ENCODE data around the gene DNMT3A. TPM values are rescaled to one million over a fixed set of nuclear protein-coding genes. Genes with fewer than 3 reads are reported as not detected.

DNMT3A gene
- total and polyA plus RNA-seq, 2 donors (not counting 3 experiments of a cell fraction or from before 2014, with no cell fraction given): 23.3 to 71.7 TPM

DNA sequence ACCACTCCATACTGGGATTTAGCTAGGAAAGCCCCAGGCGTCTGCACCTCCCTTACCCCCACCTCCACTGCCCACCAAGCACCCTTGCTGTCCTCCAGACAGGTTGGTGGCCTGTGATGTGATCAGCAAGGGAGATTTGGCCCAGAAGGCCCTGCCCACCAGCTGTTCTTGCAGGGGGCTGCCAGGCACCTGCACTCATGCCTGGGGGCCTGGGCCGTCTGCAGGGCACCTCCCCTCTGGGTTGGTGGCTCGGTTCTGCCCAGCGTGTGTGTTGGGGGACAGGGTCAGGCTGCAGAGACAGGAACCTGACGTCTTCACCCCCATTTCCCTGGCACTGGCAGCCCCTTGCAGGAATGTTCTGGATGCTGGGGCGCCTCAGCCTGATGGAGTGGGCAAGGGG lies 5.8 kb downstream of the DNMT3A start:
- no peak overlapping the region for H3K4me2 ChIP-seq (ENCODE audit: insufficient read depth, low read length)
- no peaks in the 10 kb centered on the region for H3K27me3 ChIP-seq (ENCODE audit: control insufficient read depth in 2 of 2, insufficient read depth in 2 of 2, low read length in 2 of 2)
- ChIA-PET CTCF (no interaction called here), POLR2A (interaction anchor here (0.6 kb wide), 1 partner anchor 197 kb away, joined by 3 read pairs; no protein-coding TSS in a partner anchor)
- no peaks in the 10 kb centered on the region for H3K4me1 ChIP-seq (ENCODE audit: control insufficient read depth, extremely low read depth, insufficient read depth, low read length)
- dilution Hi-C loops (cut with MboI; ENCODE audit: extremely low pct_ligation_motif_present, low sequenced_read_pairs) (no loop called here), intact Hi-C loops (cut with micrococcal nuclease) (no loop called here)
- no peak overlapping the region for H3K27ac ChIP-seq (ENCODE audit: insufficient read depth, low read depth, low read length)
- H3K9ac ChIP-seq (replicated peaks; ENCODE audit: extremely low read depth, insufficient read depth, low read length): no peak overlapping the region
- no peak for DNase-seq (ENCODE audit: low read depth, low spot score)
- FAIRE-seq: no peak
- H3K4me3 ChIP-seq (replicated peaks in 1 of 3; ENCODE audit: insufficient read depth in 1 of 3, low read depth in 1 of 3, low read length in 3 of 3): no peak overlapping the region
- H2AFZ ChIP-seq (ENCODE audit: low read depth, low read length): no peak overlapping the region
- no peaks in the 10 kb centered on the region for H3K36me3 ChIP-seq (ENCODE audit: control insufficient read depth in 2 of 2, extremely low read depth in 1 of 2, insufficient read depth in 2 of 2, low read length in 2 of 2)
- TF ChIP-seq POLR2A (IDR thresholded peaks at IDR 0.05; ENCODE audit: low read depth, low read length) (no peak), GATA2 (IDR thresholded peaks at IDR 0.05; ENCODE audit: insufficient read depth, insufficient read length, low read depth, low read length) (no peak), FOS (IDR thresholded peaks at IDR 0.05; ENCODE audit: borderline replicate concordance, insufficient read depth, low read length) (no peak), JUN (IDR thresholded peaks at IDR 0.05; ENCODE audit: borderline replicate concordance, insufficient read depth, insufficient read length, low read depth) (no peak), EZH2 (IDR thresholded peaks at IDR 0.05; ENCODE audit: borderline replicate concordance, low read depth, low read length, severe bottlenecking) (no peak), MYC (IDR thresholded peaks at IDR 0.05; ENCODE audit: low read depth, low read length) (no peak), POLR2AphosphoS5 (IDR thresholded peaks at IDR 0.05; ENCODE audit: insufficient read depth, low read depth, low read length) (no peak)
- TF ChIP-seq, protein P1, sequence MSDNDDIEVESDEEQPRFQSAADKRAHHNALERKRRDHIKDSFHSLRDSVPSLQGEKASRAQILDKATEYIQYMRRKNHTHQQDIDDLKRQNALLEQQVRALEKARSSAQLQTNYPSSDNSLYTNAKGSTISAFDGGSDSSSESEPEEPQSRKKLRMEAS (IDR thresholded peaks at IDR 0.05; ENCODE audit: insufficient read depth, insufficient read length): no peak
- TF ChIP-seq, protein P2, sequence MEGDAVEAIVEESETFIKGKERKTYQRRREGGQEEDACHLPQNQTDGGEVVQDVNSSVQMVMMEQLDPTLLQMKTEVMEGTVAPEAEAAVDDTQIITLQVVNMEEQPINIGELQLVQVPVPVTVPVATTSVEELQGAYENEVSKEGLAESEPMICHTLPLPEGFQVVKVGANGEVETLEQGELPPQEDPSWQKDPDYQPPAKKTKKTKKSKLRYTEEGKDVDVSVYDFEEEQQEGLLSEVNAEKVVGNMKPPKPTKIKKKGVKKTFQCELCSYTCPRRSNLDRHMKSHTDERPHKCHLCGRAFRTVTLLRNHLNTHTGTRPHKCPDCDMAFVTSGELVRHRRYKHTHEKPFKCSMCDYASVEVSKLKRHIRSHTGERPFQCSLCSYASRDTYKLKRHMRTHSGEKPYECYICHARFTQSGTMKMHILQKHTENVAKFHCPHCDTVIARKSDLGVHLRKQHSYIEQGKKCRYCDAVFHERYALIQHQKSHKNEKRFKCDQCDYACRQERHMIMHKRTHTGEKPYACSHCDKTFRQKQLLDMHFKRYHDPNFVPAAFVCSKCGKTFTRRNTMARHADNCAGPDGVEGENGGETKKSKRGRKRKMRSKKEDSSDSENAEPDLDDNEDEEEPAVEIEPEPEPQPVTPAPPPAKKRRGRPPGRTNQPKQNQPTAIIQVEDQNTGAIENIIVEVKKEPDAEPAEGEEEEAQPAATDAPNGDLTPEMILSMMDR (IDR thresholded peaks at IDR 0.05; ENCODE audit: extremely low read depth in 1 of 2, insufficient read depth in 1 of 2, low read depth in 1 of 2, low read length in 2 of 2): no peak
- no peaks in the 10 kb centered on the region for H4K20me1 ChIP-seq (replicated peaks; ENCODE audit: control insufficient read depth, extremely low read depth, insufficient read depth, low read length)
- H3K9me3 ChIP-seq (replicated peaks; ENCODE audit: control insufficient read depth, insufficient read depth, low read length): no peaks in the 10 kb centered on the region
- no peaks in the 10 kb centered on the region for H3K79me2 ChIP-seq (ENCODE audit: control insufficient read depth, insufficient read depth, low read length)
- BruUV-seq (replicated peaks): no TSS peak
- H3K9me1 ChIP-seq (replicated peaks; ENCODE audit: control insufficient read depth, extremely low read depth, insufficient read depth, low read length): no peaks in the 10 kb centered on the region
